ENCODE measurements around the gene GAK.

GAK gene

DNA sequence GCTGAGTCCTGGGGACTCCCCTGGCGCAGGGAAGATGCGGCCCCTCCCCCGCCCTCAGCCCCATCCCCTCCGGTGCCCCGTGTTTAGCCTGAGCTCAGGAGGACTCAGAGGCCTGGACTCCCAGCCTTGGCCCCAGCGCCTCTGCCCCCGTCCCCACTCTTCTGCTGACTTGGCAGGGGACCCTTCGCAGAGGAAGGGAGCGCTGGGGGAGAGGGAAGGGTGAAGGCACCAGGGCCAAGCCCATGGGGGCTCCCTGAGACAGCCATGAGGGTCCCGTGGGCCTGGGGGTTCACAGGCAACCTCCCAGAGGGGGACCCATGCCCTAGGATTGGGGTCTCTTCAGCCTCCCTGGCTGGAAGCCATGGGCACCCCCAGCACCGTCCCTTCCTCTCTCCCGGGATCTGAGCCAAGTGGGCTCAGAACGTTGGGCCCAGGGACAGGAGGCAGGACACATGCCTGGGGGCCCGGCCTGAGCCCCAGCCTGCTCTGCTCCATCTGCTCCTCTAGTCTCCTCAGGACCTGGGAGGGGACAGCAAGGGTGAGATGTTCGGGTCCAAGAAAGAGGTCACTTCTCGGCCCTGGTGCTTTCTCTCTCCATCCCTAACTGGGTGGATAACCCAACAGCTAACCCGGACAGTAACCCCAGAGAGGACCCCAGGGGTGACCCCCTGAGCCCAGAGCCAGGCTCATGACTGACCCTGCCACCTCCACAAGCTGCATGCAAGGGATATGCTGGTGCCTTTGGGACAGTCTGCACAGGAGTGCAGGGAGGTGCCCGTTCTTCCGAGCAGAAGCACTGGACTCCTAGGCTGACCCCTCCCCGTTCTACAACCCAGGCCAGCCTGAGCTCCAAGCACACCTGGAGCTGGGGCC lies 104.7 kb downstream of the GAK start:
- DNase-seq (ENCODE audit: low spot score) = no peak

DNA sequence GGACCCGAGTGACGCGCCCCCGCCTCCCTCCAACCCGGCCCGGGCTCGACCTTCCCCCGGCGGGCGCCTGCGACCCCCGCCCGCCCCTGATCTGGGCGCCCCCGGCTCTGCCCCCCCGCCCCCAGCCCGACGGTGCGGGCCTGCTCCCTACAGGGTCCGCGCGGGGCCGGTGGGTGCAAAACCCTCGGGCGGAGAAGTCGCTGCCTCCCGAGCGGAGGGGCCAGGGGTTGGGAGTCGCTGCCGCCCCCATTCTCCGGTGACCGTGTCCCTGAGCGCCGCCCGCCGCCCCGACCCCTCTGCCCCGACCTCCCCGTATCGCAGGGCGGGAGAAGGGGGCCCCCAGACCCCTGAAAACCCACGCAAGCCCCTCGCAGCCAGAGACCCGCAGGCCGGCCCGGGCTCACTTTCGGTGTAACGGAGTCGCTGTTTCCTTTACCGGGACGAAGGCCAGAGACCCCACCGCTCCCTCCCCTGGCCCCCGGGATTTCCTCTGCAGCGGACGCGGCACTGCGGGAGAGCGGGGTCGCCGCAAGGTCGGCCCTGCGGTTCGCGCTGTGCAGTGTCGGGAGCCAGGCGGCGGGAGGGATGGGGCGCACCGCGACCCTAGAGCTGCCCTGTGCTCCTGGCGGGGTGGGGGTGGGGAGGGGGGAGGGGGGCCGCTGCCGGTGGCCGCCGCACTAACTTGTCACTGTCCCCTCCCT lies 105.5 kb downstream of the GAK start:
- no peak for DNase-seq (ENCODE audit: low spot score)

DNA sequence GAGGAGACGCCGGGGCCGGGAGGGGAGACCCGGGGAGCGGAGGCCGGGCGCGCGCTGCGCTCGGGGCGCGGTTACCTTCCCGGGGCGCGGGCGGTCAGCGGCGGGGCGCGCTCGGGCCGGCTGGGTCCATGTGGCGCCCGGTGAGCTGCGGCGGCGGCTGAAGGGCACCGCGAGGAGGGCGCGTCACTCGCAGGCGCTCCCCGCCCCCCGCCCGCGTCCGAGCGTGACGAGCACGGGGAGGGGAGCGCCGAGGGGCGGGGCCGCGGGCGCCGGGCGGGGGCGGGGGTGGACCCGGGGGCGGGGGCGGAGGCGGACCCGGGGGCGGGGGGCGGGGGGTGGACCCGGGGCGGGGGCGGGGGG lies 106.2 kb downstream of the GAK start, which contains the start of gene CPLX1:
Gene CPLX1, minus strand, starts transcription at position 159 of the 360 bp plus-strand sequence. CDS start 1,607 bp downstream, outside the sequence.
- no peak for DNase-seq (ENCODE audit: low spot score)

DNA sequence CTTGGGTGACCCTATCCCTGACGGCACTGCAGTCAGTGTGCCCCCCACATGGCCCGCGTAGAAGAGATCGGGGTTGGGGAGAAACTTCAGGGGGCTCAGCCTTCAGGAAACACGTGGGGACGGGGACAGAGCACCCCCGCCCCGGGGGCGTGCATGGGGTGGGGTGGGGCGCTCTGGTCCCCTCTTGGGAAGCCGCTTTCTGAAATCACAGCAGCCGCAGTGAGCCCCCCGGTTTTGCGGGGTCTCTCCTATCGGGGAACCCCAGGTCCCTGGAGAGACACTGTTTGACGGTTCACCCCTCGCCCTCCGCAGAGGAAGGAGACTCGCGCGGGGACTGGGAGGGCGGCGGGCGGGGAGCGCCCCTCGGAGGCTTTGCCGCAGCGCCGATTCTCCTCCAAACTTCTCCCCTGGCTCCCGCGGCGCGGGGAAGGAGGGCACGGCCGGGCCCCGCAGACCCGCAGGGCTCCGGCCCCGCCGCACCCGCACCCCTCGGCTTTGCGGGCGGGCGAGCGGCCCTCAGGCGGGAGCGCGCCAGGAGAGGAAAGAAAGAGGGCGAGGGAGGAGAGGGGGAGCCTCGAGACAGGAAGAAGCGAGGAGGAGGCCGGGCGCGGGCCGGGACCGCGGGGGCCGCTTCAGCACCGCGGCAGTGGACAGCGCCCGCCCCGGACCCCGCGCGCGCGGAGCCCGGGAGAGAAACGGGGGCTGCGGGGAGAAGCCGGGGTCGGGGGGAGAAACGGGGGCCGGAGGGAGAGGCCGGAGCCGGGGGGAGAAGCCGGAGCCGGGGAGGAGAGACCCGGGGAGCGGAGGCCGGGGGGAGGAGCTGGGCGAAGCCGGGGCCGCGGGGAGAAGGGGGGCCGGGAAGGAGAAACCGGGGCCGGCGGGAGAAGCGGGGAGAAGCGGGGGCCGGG lies 106.8 kb downstream of the GAK start:
- no peak for DNase-seq (ENCODE audit: low spot score)

DNA sequence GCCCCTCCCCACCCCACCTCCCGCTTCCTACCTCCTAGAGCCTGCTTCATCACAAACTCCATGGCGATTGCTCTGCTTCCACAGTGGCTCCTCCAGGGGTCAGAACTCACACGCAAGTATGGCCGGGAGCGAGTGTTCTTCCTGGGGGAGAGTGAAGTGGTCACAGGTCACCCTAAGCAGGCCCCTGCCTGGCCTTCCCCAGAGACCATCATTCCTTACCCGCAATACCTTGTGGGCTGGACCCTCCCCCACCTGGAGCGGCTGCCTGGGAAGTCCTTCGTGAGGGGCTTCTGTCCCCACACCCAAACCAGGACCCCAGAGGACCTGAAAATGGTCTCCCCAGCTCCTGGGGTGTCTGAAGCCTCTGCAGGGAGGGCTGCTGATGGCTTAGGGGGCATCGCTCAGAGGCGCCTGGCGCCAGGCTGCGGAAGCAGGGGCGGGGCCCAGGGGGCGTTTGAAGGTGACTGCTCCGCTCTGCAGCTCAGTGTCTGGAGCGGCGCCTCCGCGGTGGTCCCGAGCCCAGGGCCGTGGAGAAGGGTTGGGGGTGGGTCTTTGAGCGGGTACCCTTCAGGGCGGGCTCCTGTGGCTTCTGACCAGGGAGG lies 107.6 kb downstream of the GAK start:
- DNase-seq (ENCODE audit: low spot score) = no peak

DNA sequence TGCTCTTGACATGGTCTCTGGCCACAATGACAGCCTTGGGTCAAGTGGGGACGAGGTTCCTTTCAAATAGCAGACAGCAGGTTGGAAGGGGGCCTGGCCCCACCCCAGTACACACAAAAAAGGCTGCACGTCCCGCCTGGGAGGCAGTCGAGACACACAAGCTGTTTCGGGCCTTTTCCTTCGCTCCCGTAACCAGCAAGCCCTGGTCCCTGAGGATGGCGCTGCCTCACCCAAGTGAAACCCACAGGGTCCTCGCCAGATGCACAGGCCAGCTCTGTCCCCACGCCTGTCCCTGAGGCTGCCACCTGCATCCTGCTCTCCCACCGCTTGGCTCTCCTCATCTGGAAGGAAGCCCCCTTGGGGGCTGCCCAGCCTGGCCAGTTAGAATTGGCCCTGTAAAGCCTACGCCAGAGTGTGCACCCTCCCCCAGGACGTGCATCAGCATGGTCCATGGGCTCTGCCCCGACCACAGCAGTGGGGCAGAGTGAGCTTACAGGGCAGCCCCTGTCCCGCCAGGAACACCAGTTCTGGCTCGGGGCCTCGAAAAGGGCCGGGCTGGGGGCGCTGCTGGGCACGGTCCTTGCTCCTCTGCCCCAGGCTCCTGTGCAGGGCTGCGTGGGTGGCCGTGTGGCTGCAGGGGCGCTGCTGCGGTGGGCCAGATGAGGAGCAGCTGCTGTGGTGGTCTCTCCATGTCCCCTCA lies 108.2 kb downstream of the GAK start:
- no peak for DNase-seq (ENCODE audit: low spot score)

DNA sequence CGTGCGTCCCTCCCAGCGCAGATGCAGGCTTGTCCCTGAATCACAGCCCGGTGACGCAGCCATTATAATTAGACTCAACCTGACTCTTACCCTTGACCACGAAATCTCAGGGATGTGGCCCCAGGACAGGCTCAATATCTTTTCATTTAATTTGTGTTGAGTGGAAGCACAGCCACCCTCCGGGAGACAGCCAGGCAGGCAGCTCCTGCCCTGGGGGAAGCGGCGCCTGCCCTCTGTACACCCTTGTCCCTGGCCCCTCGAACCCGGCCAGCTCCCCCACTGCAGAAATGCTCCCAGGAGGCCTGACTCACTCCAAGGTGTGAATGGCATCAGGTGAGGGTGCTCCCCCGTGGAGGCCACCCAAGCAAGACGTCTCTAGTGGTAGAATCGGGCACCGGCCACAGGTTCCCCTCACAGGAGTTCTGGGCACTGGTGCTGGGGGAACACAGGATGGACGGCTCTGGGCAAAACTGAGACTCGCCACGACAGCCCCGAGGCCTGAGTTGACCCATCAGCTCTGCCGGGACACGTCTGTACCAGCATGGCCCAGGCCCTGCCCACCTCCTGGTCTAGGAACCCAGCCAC lies 108.8 kb downstream of the GAK start:
- DNase-seq (ENCODE audit: low spot score) = no peak

DNA sequence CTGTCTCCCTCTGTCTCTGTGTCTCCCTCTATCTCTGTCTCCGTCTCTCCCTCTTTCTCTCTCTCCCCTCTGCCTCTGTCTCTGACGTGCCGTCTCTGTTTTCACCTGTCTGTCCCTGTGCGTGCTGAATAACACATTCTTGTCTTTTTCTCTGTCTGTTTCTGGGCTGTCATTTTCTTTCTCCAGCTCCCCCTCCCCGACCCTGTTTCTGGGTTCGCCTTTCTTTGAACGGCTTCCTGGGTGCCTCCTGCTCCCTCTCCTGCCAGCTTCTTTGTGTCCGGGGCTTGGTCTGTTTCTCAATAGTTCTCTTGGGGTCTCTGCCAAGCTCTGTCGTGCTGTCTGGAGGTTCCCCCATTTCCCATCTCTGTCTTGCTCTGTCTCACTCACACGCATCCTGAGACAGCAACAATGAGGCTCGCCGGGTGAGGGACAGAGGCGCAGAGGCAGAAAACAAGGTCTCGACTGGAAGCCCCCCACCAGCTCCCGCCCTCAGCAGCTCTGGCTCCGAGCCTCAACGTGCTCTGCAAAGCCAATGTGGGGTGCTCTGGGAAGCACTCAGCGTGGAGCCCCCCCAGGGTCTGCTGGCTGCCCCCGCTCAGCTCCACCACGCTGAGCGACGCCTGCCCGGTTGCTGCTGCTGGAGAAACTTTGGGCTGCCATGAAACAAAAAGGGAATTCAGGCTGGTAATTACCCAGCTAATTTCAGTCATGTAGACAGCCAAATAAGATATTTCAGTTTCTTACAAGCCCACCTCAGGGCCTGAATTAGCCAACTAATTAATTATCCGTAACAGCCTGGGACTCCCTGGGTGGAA lies 109.5 kb downstream of the GAK start:
- DNase-seq (ENCODE audit: low spot score) = no peak

DNA sequence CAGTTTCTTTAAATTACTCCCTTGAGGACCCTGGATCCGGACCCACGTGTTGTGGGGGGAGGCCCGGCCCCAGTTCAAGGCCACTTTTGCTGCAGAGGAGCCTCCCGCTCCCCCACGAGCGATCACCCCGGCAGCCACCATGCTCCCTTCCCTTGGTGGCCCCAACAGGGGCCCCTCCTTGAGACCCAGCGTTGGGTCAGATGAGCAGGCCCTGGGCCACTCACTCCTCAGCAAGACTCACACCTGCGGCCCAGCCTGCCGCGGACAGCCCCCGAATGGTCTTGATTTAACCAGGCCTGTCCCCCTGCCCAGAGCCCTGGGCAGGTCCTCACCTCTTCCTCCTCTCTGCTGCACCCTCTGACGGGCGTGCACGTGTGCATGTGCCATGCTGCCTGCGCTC lies 110.5 kb downstream of the GAK start:
- DNase-seq (ENCODE audit: low spot score) = no peak

DNA sequence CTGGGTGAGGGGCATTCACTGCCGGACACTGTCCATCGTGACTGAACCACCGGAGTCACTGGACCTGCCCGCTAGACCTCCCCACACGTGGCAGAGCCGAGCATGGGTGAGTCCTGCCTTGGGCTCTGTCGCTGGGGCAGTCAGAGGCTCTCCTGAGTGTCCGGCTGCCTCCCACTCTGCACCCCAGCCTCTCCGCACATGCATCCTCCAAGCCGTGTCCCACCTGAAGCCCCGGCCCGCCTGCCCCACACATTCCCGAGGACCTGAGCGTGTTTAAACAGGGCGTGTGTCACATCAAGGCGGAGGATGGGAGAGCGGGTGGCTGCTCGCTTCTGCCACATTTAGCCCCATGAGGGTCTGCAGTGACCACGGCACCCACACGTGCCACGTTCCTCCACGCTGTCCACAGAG lies 110.9 kb downstream of the GAK start:
- DNase-seq (ENCODE audit: low spot score) = no peak

DNA sequence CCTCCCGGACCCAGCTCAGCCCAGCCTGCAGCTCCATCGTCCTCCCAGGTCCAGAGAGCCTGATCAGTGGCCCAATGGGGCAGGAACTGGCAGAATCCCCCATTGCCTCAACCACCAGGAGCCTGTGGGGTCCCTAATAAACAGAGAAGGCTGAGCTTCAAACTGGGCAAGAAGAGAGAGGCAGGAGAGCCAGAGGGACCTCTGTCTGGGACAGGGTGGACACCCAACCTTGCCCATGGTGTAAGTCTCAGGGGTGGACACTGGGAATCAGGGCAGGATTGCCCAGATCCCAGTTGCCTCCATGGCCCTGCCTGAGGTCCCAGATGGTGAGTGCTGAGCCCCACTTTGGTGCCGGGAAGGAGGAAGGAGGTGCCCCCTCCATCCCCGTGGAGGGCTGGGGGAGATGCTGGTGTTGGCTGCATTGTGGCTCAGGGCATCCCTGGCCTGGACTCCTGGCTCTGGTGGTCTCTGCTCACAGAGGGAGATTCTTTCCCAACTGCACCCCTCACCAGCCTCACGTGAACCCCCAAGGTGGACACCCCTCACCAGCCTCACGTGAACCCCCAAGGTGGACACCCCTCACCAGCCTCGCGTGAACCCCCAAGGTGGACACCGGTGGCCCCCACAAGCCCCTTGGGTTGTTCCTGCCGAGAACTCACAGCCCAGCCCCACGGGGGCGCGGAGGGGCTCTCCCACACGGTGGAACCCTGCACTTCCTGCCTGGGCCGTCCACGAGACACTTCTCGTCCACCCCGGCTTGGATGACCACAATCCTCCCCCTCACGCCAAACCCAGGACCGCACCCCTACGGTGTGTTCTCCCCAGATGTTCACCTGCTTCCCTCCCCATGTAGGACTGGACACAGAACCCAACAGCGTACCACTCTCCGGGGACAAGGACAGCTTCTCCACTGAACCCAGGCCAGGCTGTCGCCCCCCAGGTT lies 111.6 kb downstream of the GAK start:
- DNase-seq (ENCODE audit: low spot score) = no peak

DNA sequence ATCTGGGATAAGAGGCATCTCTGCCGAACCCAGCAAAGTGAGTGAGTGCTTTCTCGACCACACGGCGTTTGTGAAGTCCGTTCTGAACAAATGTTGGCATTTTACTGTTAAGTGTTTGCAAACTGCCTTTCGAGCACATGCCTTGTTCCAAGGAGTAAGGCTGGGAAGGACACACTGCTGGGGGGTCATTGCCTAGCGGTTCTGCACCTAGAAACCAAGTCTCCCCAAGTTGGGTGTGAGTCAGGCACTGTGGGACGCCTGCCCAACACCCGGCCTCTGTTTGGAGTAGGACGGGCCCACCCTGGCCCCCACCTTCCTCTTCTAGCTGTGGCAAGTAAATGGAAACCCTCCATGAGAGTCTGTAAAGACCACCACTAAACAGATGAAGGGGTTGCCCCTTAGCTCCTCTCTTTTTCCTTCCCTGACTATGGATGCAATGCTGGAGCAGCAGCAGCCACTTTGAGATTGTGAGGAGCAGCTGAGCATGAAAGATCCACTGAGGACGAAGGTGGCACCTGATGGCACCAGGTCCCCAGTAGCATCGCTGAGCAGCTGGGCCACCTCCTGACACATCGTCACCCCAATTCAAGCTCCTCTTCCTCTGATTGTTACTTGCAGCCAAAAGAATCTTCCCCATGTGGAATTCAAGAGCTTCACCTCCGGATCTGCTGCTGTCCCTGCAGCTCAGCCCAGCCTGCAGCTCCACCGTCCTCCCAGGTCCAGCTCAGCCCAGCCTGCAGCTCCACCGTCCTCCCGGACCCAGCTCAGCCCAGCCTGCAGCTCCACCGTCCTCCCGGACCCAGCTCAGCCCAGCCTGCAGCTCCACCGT lies 112.5 kb downstream of the GAK start:
- no peak for DNase-seq (ENCODE audit: low spot score)

DNA sequence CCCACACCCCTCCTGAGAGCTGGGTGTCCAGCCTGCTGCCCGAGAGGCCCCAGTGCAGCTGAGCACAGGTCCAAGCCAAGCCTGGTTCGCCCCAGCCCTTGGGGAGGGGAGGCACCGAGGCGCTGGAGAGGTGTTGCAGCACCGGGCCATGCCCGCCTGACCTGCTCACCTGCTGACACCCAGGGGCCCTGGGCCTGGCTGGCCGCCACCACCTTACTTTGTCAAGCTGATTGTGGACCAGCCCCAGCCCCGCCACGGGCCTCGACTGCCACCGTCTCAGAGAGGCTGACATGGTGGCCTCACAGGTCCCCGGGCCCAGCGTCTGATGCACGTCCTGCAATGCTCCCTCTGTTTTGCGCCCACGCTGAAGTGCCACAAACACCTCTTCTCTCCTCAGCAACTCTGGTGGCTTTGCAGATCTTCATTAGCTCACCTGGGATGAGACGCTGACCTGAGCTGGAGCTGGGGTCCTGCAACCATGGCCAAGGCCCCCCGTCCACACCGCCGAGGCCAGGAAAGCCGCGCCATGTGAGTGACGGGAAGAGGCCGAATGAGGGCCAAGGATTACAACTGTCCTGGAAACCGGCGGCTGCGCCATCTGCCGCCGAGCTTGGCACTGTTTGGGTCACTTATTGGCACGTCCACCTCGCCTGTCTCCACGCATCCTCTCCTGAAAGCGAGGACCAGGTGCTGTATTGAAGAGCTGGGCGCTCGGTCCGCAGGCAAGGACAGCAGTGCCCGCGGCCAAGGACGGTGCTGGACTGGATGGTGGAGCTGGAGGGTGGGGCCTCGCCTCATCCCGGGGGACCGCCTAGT lies 113.8 kb downstream of the GAK start:
- no peak for DNase-seq (ENCODE audit: low spot score)

DNA sequence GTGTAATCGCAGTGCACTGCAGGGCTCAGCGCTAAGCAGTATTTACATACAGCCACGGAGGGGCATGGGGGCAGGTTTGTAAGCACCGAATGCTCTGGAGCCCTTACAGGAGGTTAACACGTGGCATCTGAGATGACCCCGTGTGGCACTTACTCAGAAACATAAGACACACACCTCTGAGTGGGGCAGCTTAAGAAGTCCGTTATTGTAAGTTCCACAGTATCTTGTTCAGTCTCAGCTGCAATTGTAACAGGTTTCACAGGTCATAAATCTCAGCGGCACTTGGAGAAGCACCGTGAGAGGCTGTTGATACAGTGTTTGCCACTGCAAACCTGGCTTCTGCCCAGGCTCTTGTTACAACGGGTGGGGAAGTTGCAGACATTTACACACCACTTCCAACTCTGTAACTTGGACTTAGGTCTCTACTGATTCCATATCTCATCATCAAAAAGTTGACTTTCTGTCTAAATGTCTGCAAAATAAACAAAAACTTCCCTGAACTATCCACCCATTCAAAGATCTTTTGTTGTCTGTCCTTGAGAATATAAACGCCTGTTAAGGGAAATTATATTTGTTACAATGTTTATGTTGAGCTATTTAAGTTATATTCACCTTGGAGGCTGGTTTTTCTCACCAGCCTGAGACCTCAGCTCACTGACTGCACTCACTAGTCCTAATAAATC lies 116.5 kb downstream of the GAK start:
- no peak for DNase-seq (ENCODE audit: low spot score)

DNA sequence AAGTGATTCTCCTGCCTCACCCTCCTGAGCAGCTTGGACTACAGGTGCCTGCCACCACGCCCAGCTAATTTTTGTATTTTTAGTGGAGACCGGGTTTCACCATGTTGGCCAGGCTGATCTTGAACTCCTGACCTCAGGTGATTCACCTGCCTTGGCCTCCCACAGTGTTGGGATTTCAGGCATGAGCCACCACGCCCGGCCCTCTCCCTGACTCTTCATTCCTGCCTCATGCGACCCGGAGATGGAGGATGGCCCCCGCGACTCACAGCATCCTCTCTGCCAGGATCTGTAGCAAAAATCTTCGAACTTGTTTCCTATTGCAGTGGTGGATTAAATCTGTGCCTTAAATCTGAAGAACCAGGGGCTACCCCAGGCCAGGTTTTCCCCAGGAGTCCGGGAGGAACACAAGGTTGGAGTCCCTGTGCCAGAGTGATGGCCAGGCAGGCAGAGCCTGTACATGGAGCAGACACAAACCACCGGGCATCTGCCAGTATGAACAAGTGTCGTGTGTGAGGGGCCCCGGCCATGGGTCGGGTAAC lies 117.7 kb downstream of the GAK start:
- no peak for DNase-seq (ENCODE audit: low spot score)

DNA sequence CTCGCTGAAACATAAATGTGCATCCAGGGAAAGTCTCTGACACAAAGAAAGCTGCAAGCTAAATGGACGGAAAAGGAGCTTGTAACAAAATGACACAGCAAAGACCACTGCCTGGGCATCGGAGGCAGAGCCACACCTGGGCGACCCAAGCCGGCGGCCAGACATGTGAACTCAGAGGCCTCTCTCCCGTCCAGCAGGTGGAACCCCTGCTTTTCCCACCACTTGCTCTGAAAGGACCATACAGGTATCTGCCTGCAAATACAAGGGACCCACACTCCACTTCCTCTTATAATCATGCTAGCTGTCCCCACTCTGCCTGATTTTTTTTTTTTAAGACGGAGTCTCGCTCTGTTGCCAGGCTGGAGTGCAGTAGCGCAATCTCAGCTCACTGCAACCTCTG lies 118.2 kb downstream of the GAK start:
- no peak for DNase-seq (ENCODE audit: low spot score)
